ENCODE data around the gene FAU. TPM values are rescaled to one million over a fixed set of nuclear protein-coding genes. Genes with fewer than 3 reads are reported as not detected.

FAU gene
- total and polyA plus RNA-seq, 2 of the 13 experiments (the other 11 are each of a cell fraction or from before 2014, with no cell fraction given): 374 to 869 TPM

DNA sequence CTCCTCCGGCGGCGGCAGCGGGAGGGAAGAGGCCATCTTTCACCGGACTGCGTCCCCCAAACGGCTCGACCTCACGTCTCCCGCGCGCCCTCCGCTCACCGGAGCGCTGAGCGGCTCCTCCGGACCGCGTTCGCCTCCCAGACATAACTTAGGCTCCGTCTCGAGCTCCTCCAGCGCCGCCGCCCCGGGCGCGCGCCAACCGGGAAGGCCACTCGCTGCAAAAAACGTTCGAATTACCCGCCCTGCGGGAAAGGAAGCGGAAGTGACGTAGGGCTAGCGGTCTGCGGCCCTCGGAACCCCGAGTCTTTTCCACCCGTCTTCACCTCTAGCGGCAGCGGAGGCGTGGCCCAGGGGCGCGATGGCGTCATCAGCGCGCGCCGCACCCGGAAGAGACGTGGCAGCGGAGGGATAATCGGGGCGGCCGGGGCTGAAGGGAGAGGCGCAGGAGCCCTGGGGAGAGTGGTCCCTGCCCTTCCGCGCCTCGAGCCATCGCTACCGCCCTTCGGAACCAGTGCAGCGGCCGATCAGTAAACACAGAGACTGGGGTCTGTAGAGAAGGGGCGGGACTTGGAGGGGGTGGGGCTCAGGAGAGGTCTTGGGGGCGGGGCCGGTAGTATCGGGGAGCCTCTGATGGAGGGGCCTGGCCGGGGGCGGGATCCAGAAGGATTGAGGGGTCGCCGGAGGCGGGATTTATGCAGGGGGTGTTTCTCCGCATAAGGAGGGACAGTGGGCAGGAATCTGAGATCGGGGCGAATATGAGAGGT is 37.9 kb downstream of the FAU start, which contains the start of the genes CDCA5 and ZFPL1 (continued):
- TF ChIP-seq, protein P1, sequence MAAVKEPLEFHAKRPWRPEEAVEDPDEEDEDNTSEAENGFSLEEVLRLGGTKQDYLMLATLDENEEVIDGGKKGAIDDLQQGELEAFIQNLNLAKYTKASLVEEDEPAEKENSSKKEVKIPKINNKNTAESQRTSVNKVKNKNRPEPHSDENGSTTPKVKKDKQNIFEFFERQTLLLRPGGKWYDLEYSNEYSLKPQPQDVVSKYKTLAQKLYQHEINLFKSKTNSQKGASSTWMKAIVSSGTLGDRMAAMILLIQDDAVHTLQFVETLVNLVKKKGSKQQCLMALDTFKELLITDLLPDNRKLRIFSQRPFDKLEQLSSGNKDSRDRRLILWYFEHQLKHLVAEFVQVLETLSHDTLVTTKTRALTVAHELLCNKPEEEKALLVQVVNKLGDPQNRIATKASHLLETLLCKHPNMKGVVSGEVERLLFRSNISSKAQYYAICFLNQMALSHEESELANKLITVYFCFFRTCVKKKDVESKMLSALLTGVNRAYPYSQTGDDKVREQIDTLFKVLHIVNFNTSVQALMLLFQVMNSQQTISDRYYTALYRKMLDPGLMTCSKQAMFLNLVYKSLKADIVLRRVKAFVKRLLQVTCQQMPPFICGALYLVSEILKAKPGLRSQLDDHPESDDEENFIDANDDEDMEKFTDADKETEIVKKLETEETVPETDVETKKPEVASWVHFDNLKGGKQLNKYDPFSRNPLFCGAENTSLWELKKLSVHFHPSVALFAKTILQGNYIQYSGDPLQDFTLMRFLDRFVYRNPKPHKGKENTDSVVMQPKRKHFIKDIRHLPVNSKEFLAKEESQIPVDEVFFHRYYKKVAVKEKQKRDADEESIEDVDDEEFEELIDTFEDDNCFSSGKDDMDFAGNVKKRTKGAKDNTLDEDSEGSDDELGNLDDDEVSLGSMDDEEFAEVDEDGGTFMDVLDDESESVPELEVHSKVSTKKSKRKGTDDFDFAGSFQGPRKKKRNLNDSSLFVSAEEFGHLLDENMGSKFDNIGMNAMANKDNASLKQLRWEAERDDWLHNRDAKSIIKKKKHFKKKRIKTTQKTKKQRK (IDR thresholded peaks at IDR 0.05; ENCODE audit: low read length): no peak
- peak; percentile 46; the same call in 1 of the 2 replicates for TF ChIP-seq NCOR1 (IDR thresholded peaks at IDR 0.05; ENCODE audit: borderline replicate concordance, low read length)
- TF ChIP-seq CENPX (CRISPR knock-in tag; IDR thresholded peaks at IDR 0.05): no peak
- TF ChIP-seq ZNF605 (CRISPR knock-in tag; IDR thresholded peaks at IDR 0.05): peak; percentile 85
- no peak for TF ChIP-seq ZNF24 (IDR thresholded peaks at IDR 0.05)
- no peak for TF ChIP-seq ZNF570 (CRISPR knock-in tag; IDR thresholded peaks at IDR 0.05; ENCODE audit: borderline replicate concordance)
- no peak for TF ChIP-seq SYNCRIP (IDR thresholded peaks at IDR 0.05; ENCODE audit: insufficient read depth, low read depth, low read length)
- no peak for TF ChIP-seq TCF7 (IDR thresholded peaks at IDR 0.05; ENCODE audit: low read depth)
- TF ChIP-seq ZNF781 (CRISPR knock-in tag; IDR thresholded peaks at IDR 0.05; ENCODE audit: borderline replicate concordance, not compliant biosample characterization): no peak
- TF ChIP-seq STAT5B (CRISPR knock-in tag; IDR thresholded peaks at IDR 0.05): peak; percentile 28; the same call in 1 of the 2 replicates
- TF ChIP-seq ARID2 (CRISPR knock-in tag; IDR thresholded peaks at IDR 0.05; ENCODE audit: borderline replicate concordance): peak; percentile 96
- peak; percentile 99 for TF ChIP-seq KDM5A (IDR thresholded peaks at IDR 0.05; ENCODE audit: borderline replicate concordance, low read length)
- TF ChIP-seq NFIC (IDR thresholded peaks at IDR 0.05; ENCODE audit: low read length): no peak
- TF ChIP-seq ZNF883 (CRISPR knock-in tag; IDR thresholded peaks at IDR 0.05; ENCODE audit: not compliant biosample characterization): no peak
- no peak for TF ChIP-seq ZFP82 (CRISPR knock-in tag; IDR thresholded peaks at IDR 0.05; ENCODE audit: borderline replicate concordance)
- no peak for TF ChIP-seq SATB2 (CRISPR knock-in tag; IDR thresholded peaks at IDR 0.05)
- peak; percentile 78 for TF ChIP-seq TAF1 (CRISPR knock-in tag; IDR thresholded peaks at IDR 0.05)
- peak; percentile 92 for TF ChIP-seq SP5 (CRISPR knock-in tag; IDR thresholded peaks at IDR 0.05; ENCODE audit: borderline replicate concordance, low read depth)
- TF ChIP-seq MIER2 (CRISPR knock-in tag; IDR thresholded peaks at IDR 0.05): 0 out of 2 replicates have a peak, but pooled peaks have one; percentile 53
- no peak for TF ChIP-seq ZNF30 (CRISPR knock-in tag; IDR thresholded peaks at IDR 0.05)
- TF ChIP-seq CCDC6 (CRISPR knock-in tag; IDR thresholded peaks at IDR 0.05): peak; percentile 85
- peak; percentile 78 for TF ChIP-seq HCFC1 (IDR thresholded peaks at IDR 0.05; ENCODE audit: low read depth, low read length)
- TF ChIP-seq THYN1 (CRISPR knock-in tag; IDR thresholded peaks at IDR 0.05; ENCODE audit: borderline replicate concordance, low read depth): no peak
- TF ChIP-seq EP300 (IDR thresholded peaks at IDR 0.05; ENCODE audit: low read depth in 2 of 2, low read length in 2 of 2): 0 out of 4 replicates have a peak, but pooled peaks of 1 of the 2 experiments have one; percentile 40
- peak; percentile 43; the same call in 1 of the 2 replicates for TF ChIP-seq EP300 (CRISPR knock-in tag; IDR thresholded peaks at IDR 0.05; ENCODE audit: borderline replicate concordance)
- peak; percentile 97 for TF ChIP-seq KDM2A (CRISPR knock-in tag; IDR thresholded peaks at IDR 0.05; ENCODE audit: borderline replicate concordance, low read depth)
- peak; percentile 68 for TF ChIP-seq NFYC (CRISPR knock-in tag; IDR thresholded peaks at IDR 0.05)
- no peak for TF ChIP-seq HDAC6 (IDR thresholded peaks at IDR 0.05; ENCODE audit: low read depth, low read length)

Data from HepG2 (cell line).